Vagina (tissue), 2 donors: ENCODE measurements around the gene TRMT61A.

Experiments used
- CTCF ChIP-seq, 3 experiments: fragments of 450-650 bp in 2 of 3; fragments of 200-600 bp in 1 of 3; sonication (generic) in 1 of 3; IDR thresholded peaks; one replicate each; pipeline ENCODE4 v1.5.1; 2017 to 2019; ENCODE audit warnings: antibody characterized with exemption in 3 of 3, mild to moderate bottlenecking in 2 of 3, moderate library complexity in 2 of 3
- POLR2AphosphoS5 ChIP-seq, 2 donors: sonication (generic); formaldehyde crosslinking; IDR thresholded peaks; one replicate each; pipeline ENCODE4 v1.9.0; 2017; ENCODE audit warnings: antibody characterized with exemption in 2 of 2, mild to moderate bottlenecking in 2 of 2, low read depth in 1 of 2; ENCODE audit not compliant: insufficient read depth in 1 of 2

DNA sequence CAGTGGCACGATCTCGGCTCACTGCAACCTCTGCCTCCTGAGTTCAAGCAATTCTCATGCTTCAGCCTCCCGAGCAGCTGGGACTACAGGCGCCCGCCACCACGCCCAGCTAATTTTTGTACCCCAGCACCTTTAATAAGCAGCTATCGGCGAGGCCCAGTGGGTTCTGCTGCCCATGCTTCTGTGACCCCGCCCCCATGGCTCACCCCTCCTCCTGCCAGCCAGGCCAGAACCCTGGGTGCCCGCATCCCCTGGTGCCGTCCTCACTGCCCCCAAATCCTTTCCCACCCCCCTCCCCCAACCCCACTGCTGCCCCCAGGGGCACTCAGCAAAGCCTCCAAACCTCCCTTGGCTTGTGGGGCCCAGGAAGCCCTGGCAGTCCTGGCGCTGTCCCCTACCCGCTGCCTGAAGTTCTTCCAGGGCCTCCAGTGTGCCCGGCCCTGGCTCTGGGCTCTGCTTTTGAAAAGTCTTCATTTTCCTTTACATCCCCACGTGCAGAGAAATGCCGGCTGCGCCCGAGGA, 19.0 kb downstream of the TRMT61A start:
- no peak for TF ChIP-seq CTCF (IDR thresholded peaks at IDR 0.05)
- TF ChIP-seq POLR2AphosphoS5 (IDR thresholded peaks at IDR 0.05; ENCODE audit: insufficient read depth in 1 of 2, low read depth in 1 of 2), result no peak
